Stimulated activated naive CD8-positive, alpha-beta T cell treated with anti-CD3 and anti-CD28 coated beads, Interleukin-15, Interleukin-2, amounts not matched to agents 100 ng/mL and 50 ng/mL, for 24 hours (primary cell): ENCODE measurements around the gene TIAM2.
"Not testable (repeated sequence)": the region's sequence is repeated elsewhere in the genome, so short reads cannot be mapped to it uniquely, and the experiment has no call there.

Experiments
- H3K27ac Mint-ChIP-seq: one replicate; pipeline ENCODE4 v1.8.0; 2021; ENCODE audit warnings: mild to moderate bottlenecking, mixed read lengths
- H3K27me3 Mint-ChIP-seq: one replicate; pipeline ENCODE4 v1.8.0; 2021; ENCODE audit warnings: mixed read lengths
- H3K36me3 Mint-ChIP-seq: one replicate; pipeline ENCODE4 v1.8.0; 2021; ENCODE audit warnings: low read depth, mixed read lengths
- H3K4me1 Mint-ChIP-seq: one replicate; pipeline ENCODE4 v1.8.0; 2021; ENCODE audit warnings: low read depth, mixed read lengths
- H3K4me3 Mint-ChIP-seq: one replicate; pipeline ENCODE4 v1.8.0; 2021; ENCODE audit warnings: mild to moderate bottlenecking, mixed read lengths
- H3K9me3 Mint-ChIP-seq: one replicate; pipeline ENCODE4 v1.8.0; 2021; ENCODE audit warnings: mixed read lengths

Gene TIAM2

GRCh38 chr6:155197932-155198331 lies 202.8 kb downstream of the TIAM2 start:
- peaks cover 11% of the 10 kb centered on the region for H3K36me3 Mint-ChIP-seq
- H3K27me3 Mint-ChIP-seq = peaks cover 13% of the 10 kb centered on the region
- no peaks in the 10 kb centered on the region for H3K4me1 Mint-ChIP-seq
- H3K9me3 Mint-ChIP-seq = peaks cover 11% of the 10 kb centered on the region
- H3K27ac Mint-ChIP-seq = no peak overlapping the region
- H3K4me3 Mint-ChIP-seq = no peak overlapping the region

DNA sequence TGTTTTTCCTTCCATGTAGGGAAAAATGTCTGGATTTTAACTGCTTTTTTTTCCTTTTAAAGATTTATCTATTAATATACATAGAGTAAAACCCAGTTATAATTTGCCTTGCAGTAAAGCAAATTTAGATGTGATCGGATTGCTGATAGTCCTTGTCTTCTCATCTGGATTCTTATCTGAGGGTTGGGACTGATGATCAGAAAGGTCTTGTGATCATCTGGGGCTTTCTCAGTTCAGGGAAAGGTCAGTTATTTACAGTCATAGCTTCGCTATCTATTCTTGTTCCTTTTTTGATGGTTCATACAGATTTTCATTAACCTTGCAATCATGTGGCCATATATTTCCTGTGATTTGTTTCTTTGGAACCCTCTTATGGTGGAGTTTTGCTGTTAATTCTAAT lies 204.9 kb downstream of the TIAM2 start:
- peaks cover 19% of the 10 kb centered on the region for H3K27me3 Mint-ChIP-seq
- no peak overlapping the region for H3K27ac Mint-ChIP-seq
- peaks cover 11% of the 10 kb centered on the region for H3K9me3 Mint-ChIP-seq
- H3K4me3 Mint-ChIP-seq = no peak overlapping the region
- no peaks in the 10 kb centered on the region for H3K4me1 Mint-ChIP-seq
- H3K36me3 Mint-ChIP-seq = peaks cover 11% of the 10 kb centered on the region

DNA sequence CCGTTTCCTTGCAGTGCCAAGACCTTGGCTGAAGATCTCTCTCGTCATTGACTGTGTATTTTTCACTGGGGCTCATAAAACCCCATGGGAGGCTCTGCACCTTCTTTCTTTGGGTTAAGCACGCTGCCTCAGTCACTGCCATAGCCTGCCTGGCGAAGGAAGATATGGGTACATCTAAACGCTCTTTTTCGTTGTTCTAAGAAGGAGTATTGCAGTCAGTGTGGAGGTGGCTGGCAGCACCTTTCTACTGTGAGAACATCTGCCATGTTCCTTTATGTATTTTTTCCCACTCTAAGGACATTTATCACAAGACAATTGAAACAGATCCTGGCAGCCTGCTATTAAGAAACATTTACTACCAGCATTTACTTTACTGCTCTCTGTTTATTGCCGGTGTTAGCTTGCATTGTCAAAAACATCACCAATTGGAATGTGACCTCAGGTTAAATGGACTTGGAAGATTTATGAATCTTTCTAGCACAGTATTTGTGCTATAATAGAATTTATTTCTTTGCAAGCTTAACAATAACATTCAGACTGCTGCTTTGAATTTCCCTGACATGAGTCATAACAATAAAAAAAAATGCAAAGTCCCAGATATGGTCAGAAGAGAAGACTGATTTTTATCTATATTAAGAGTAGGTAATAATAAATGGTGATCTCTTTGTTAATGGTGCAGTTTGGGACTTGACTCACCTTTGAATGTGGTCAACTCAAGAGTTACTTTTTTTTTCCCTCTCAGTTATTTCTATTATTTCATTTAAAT lies 206.5 kb downstream of the TIAM2 start:
- H3K27ac Mint-ChIP-seq = no peak overlapping the region
- peaks cover 10% of the 10 kb centered on the region for H3K27me3 Mint-ChIP-seq
- peaks cover 4% of the 10 kb centered on the region for H3K36me3 Mint-ChIP-seq
- H3K4me1 Mint-ChIP-seq = no peaks in the 10 kb centered on the region
- H3K4me3 Mint-ChIP-seq = no peak overlapping the region
- peaks cover 3% of the 10 kb centered on the region for H3K9me3 Mint-ChIP-seq

GRCh38 chr6:155207223-155207622 lies 212.1 kb downstream of the TIAM2 start:
- no peaks in the 10 kb centered on the region for H3K4me1 Mint-ChIP-seq
- no peaks in the 10 kb centered on the region for H3K9me3 Mint-ChIP-seq
- peaks cover 5% of the 10 kb centered on the region for H3K36me3 Mint-ChIP-seq
- peaks cover 6% of the 10 kb centered on the region for H3K27me3 Mint-ChIP-seq
- no peak overlapping the region for H3K27ac Mint-ChIP-seq
- no peak overlapping the region for H3K4me3 Mint-ChIP-seq

DNA sequence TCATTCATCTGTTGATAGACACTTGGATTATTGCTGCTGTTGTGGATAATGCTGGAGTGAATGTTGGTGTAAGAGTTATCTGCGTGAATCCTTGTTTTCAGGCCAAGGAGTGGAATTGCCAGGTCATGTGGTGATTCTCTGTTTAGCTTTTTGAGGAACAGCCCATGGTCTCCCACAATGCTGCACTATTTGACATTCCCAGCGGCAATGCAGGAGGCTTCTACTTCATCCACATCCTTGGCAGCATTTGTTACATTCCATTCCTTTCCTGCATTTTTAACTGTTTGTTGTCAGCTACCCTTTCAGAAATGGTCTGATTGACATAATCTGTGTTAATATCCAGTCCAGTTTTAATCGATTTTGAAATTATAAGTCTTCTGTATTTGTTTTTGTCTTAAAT lies 217.0 kb downstream of the TIAM2 start:
- no peaks in the 10 kb centered on the region for H3K4me1 Mint-ChIP-seq
- peaks cover 5% of the 10 kb centered on the region for H3K36me3 Mint-ChIP-seq
- H3K9me3 Mint-ChIP-seq = no peaks in the 10 kb centered on the region
- H3K27ac Mint-ChIP-seq = no peak overlapping the region
- H3K4me3 Mint-ChIP-seq = no peak overlapping the region
- H3K27me3 Mint-ChIP-seq = peaks cover 6% of the 10 kb centered on the region

- H3K4me3 Mint-ChIP-seq = no peak overlapping the region
- no peak overlapping the region for H3K27ac Mint-ChIP-seq
- peaks cover 7% of the 10 kb centered on the region for H3K27me3 Mint-ChIP-seq
- peaks cover 5% of the 10 kb centered on the region for H3K36me3 Mint-ChIP-seq
- no peaks in the 10 kb centered on the region for H3K9me3 Mint-ChIP-seq
- H3K4me1 Mint-ChIP-seq = no peaks in the 10 kb centered on the region
Observed at GRCh38 chr6:155212616-155213380, 217.7 kb downstream of the TIAM2 start.

- Mint-ChIP-seq H3K36me3 (peaks cover 5% of the 10 kb centered on the region), H3K9me3 (no peaks in the 10 kb centered on the region), H3K4me1 (no peaks in the 10 kb centered on the region), H3K4me3 (no peak overlapping the region), H3K27me3 (peaks cover 7% of the 10 kb centered on the region), H3K27ac (no peak overlapping the region)
Observed at GRCh38 chr6:155213611-155214372, 218.7 kb downstream of the TIAM2 start.

- no peaks in the 10 kb centered on the region for H3K9me3 Mint-ChIP-seq
- H3K27me3 Mint-ChIP-seq = peaks cover 10% of the 10 kb centered on the region
- H3K36me3 Mint-ChIP-seq = peaks cover 5% of the 10 kb centered on the region
- no peaks in the 10 kb centered on the region for H3K4me1 Mint-ChIP-seq
- no peak overlapping the region for H3K4me3 Mint-ChIP-seq
- no peak overlapping the region for H3K27ac Mint-ChIP-seq
Observed at GRCh38 chr6:155215906-155216305, 220.8 kb downstream of the TIAM2 start.

DNA sequence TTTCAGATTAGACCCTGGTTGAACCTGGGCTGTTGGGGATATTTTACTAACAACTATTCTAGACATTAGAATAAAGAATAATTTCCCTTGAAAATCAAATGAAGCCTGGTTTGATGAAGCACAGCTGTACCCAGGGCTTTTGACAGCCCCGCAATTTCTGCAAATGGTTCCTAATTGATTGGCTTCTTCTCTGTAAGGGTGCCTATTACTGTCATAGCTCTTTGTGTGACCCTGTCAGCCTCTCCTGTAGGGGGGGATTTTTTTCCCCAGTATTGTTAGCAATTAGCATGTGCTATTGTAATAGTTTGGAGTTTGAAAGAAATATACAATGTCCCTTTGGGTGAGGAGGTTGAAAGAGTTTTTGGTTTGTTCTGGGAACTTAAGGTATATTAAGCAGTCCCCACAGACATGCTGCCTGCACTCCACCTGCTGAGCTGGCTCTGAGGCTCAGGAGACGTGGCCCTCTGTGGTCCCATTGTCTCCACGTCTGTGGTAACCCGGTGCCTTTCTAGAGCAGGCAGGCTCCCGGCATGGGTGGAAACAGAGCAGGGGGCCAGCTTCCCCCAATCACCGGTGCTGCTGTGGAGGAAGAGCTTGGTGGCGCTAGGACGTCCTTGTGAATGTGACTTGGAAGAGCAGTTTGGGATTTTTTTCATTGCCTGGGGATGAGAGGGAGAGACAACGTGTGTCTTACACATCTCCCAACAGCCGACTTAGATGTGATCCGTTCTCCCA lies 221.4 kb downstream of the TIAM2 start:
- peak overlapping the region; percentile 51 for H3K27ac Mint-ChIP-seq
- H3K4me1 Mint-ChIP-seq = no peaks in the 10 kb centered on the region
- no peak overlapping the region for H3K4me3 Mint-ChIP-seq

GRCh38 chr6:155218711-155219110 lies 223.6 kb downstream of the TIAM2 start:
- not testable (repeated sequence) for H3K4me1 Mint-ChIP-seq, H3K9me3 Mint-ChIP-seq, H3K27me3 Mint-ChIP-seq, H3K36me3 Mint-ChIP-seq, H3K4me3 Mint-ChIP-seq, H3K27ac Mint-ChIP-seq

More for the DNA sequence above, 221.4 kb downstream of the TIAM2 start:
- no peaks in the 10 kb centered on the region for H3K9me3 Mint-ChIP-seq
- H3K36me3 Mint-ChIP-seq = peaks cover 5% of the 10 kb centered on the region
- H3K27me3 Mint-ChIP-seq = peaks cover 10% of the 10 kb centered on the region

DNA sequence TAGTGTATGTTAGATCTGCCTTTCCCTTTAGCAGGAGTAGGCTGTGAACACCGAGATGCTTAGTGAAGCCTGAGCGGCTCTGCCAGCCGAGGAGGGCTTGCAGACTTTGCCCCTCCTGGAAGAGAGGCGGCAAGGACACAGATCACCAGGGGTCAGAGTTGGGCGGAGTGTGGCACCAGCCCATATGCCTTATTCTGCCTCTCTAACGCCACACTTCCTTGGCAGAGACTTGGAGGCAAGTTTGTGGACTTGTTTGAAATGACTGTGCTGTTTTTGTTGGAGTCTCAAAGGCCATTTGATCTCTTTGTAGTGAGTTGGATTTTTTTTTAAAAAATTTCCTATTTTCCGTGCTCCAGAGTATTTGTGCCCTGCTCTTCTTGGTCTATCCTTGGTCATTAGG lies 224.2 kb downstream of the TIAM2 start:
- no peaks in the 10 kb centered on the region for H3K36me3 Mint-ChIP-seq
- peaks cover 10% of the 10 kb centered on the region for H3K27me3 Mint-ChIP-seq
- peaks cover 12% of the 10 kb centered on the region for H3K4me1 Mint-ChIP-seq
- H3K4me3 Mint-ChIP-seq = no peak overlapping the region
- H3K9me3 Mint-ChIP-seq = no peaks in the 10 kb centered on the region
- no peak overlapping the region for H3K27ac Mint-ChIP-seq

GRCh38 chr6:155219858-155220301 lies 224.8 kb downstream of the TIAM2 start:
- no peaks in the 10 kb centered on the region for H3K36me3 Mint-ChIP-seq
- peaks cover 18% of the 10 kb centered on the region for H3K4me1 Mint-ChIP-seq
- no peak overlapping the region for H3K4me3 Mint-ChIP-seq
- peaks cover 10% of the 10 kb centered on the region for H3K27me3 Mint-ChIP-seq
- H3K27ac Mint-ChIP-seq = no peak overlapping the region
- no peaks in the 10 kb centered on the region for H3K9me3 Mint-ChIP-seq

- no peak overlapping the region for H3K27ac Mint-ChIP-seq
- H3K4me3 Mint-ChIP-seq = no peak overlapping the region
- H3K9me3 Mint-ChIP-seq = no peaks in the 10 kb centered on the region
- no peaks in the 10 kb centered on the region for H3K36me3 Mint-ChIP-seq
- peaks cover 10% of the 10 kb centered on the region for H3K27me3 Mint-ChIP-seq
- H3K4me1 Mint-ChIP-seq = peaks cover 23% of the 10 kb centered on the region
Observed at GRCh38 chr6:155221086-155221485, 226.0 kb downstream of the TIAM2 start.

- H3K4me1 Mint-ChIP-seq = peaks cover 23% of the 10 kb centered on the region
- no peak overlapping the region for H3K4me3 Mint-ChIP-seq
- H3K9me3 Mint-ChIP-seq = no peaks in the 10 kb centered on the region
- no peak overlapping the region for H3K27ac Mint-ChIP-seq
- H3K27me3 Mint-ChIP-seq = peaks cover 3% of the 10 kb centered on the region
- no peaks in the 10 kb centered on the region for H3K36me3 Mint-ChIP-seq
Observed at GRCh38 chr6:155222506-155222905, 227.4 kb downstream of the TIAM2 start.
